H9 (cell line): ENCODE measurements around the gene INTS6L. TPM values are rescaled to one million over a fixed set of nuclear protein-coding genes. Genes with fewer than 3 reads are reported as not detected.
A peak's percentile ranks its signal among the peaks of the same experiment; 100 is the strongest.

Experiments used
- DNase-seq: peaks from one replicate; pipeline ENCODE4 v3.0.0-alpha.2; 2017
- H2AFZ ChIP-seq: one replicate; pipeline ENCODE4 v1.6.1; 2013; ENCODE audit warnings: mild to moderate bottlenecking, low read length, control low read depth, moderate library complexity
- H2AK5ac ChIP-seq: 2 replicates; pipeline ENCODE4 v1.6.1; 2013; ENCODE audit warnings: low read length, control low read depth, mixed read lengths; ENCODE audit not compliant: insufficient read length
- H2BK120ac ChIP-seq: one replicate; pipeline ENCODE4 v1.6.1; 2013; ENCODE audit warnings: low read depth, mild to moderate bottlenecking, low read length, control low read depth, inconsistent platforms; ENCODE audit not compliant: poor library complexity, severe bottlenecking
- H2BK12ac ChIP-seq: 2 replicates; pipeline ENCODE4 v1.6.1; 2013; ENCODE audit warnings: low read length, control low read depth, mixed read lengths, low read depth; ENCODE audit not compliant: insufficient read length
- H2BK15ac ChIP-seq: 2 replicates; pipeline ENCODE4 v1.6.1; 2013; ENCODE audit warnings: low read depth, low read length, control low read depth
- H2BK20ac ChIP-seq: one replicate; pipeline ENCODE4 v1.6.1; 2013; ENCODE audit warnings: low read depth, mild to moderate bottlenecking, low read length, control low read depth, inconsistent platforms; ENCODE audit not compliant: poor library complexity, severe bottlenecking
- H2BK5ac ChIP-seq: 2 replicates; pipeline ENCODE4 v1.6.1; 2013; ENCODE audit warnings: low read length, control low read depth, mixed read lengths; ENCODE audit not compliant: insufficient read length
- H3K14ac ChIP-seq: 2 replicates; pipeline ENCODE4 v1.6.1; 2013; ENCODE audit warnings: low read length, control low read depth; ENCODE audit not compliant: insufficient read depth
- H3K18ac ChIP-seq: 2 replicates; pipeline ENCODE4 v1.6.1; 2013; ENCODE audit warnings: low read depth, mild to moderate bottlenecking, mixed read lengths, low read length, control low read depth; ENCODE audit not compliant: insufficient read length
- H3K23ac ChIP-seq: 2 replicates; pipeline ENCODE4 v1.6.1; 2013; ENCODE audit warnings: low read length, control low read depth, mixed read lengths, low read depth; ENCODE audit not compliant: insufficient read length
- H3K23me2 ChIP-seq: 2 replicates; pipeline ENCODE4 v1.6.1; 2013; ENCODE audit warnings: low read depth, mild to moderate bottlenecking, mixed read lengths, low read length, control low read depth; ENCODE audit not compliant: insufficient read length, poor library complexity, severe bottlenecking
- H3K27ac ChIP-seq: 2 replicates; pipeline ENCODE4 v1.5.1; 2013; ENCODE audit warnings: low read length, control low read depth, mixed read lengths, low read depth; ENCODE audit not compliant: insufficient read length
- H3K27me3 ChIP-seq: 2 replicates; pipeline ENCODE4 v1.6.1; 2013; ENCODE audit warnings: low read length, control low read depth, inconsistent platforms; ENCODE audit not compliant: insufficient read depth
- H3K4ac ChIP-seq: 2 replicates; pipeline ENCODE4 v1.6.1; 2013; ENCODE audit warnings: low read depth, mild to moderate bottlenecking, control low read depth, inconsistent platforms, low read length, moderate library complexity
- H3K4me1 ChIP-seq: 2 replicates; pipeline ENCODE4 v1.6.1; 2013; ENCODE audit warnings: low read length, control low read depth, inconsistent platforms; ENCODE audit not compliant: insufficient read depth
- H3K4me2 ChIP-seq: 2 replicates; pipeline ENCODE4 v1.6.1; 2013; ENCODE audit warnings: low read length, control low read depth, mixed read lengths; ENCODE audit not compliant: insufficient read length, insufficient read depth
- H3K56ac ChIP-seq: 2 replicates; pipeline ENCODE4 v1.6.1; 2013; ENCODE audit warnings: low read depth, mild to moderate bottlenecking, mixed read lengths, low read length, control low read depth; ENCODE audit not compliant: insufficient read length
- H3K79me1 ChIP-seq: 2 replicates; pipeline ENCODE4 v1.6.1; 2013; ENCODE audit warnings: low read depth, mild to moderate bottlenecking, moderate library complexity, low read length, control low read depth, inconsistent platforms; ENCODE audit not compliant: insufficient read depth, poor library complexity, severe bottlenecking
- H3K79me2 ChIP-seq: 2 replicates; pipeline ENCODE4 v1.6.1; 2013; ENCODE audit warnings: low read length, control low read depth, inconsistent platforms; ENCODE audit not compliant: insufficient read depth
- H3K9ac ChIP-seq: 2 replicates; pipeline ENCODE4 v1.6.1; 2013; ENCODE audit warnings: low read length, control low read depth, mixed read lengths; ENCODE audit not compliant: insufficient read length; ENCODE audit errors: extremely low read depth
- H3K9me3 ChIP-seq: one replicate; pipeline ENCODE4 v1.6.1; 2013; ENCODE audit warnings: low read depth, low read length, inconsistent platforms; ENCODE audit not compliant: control insufficient read depth
- H3T11ph ChIP-seq: one replicate; pipeline ENCODE4 v1.6.1; 2013; ENCODE audit warnings: mild to moderate bottlenecking, low read length, control low read depth, inconsistent platforms
- H4K20me1 ChIP-seq: one replicate; pipeline ENCODE4 v1.6.1; 2013; ENCODE audit not compliant: control insufficient read depth, insufficient read length, insufficient read depth
- H4K5ac ChIP-seq: 2 replicates; pipeline ENCODE4 v1.6.1; 2013; ENCODE audit warnings: low read depth, mild to moderate bottlenecking, mixed read lengths, low read length, control low read depth; ENCODE audit not compliant: insufficient read length
- H4K8ac ChIP-seq: replicated peaks from 2 replicates; pipeline ENCODE4 v1.6.1; 2013; ENCODE audit warnings: low read length, control low read depth, mixed read lengths, low read depth; ENCODE audit not compliant: insufficient read length
- H4K91ac ChIP-seq: 2 replicates; pipeline ENCODE4 v1.6.1; 2013; ENCODE audit warnings: low read depth, mild to moderate bottlenecking, moderate library complexity, mixed read lengths, low read length, control low read depth; ENCODE audit not compliant: insufficient read length
- H3K27ac Mint-ChIP-seq, 3 experiments: 2 replicates in 2 of 3; 3 replicates in 1 of 3; pipeline ENCODE4 v1.8.0; 2020 to 2021; ENCODE audit warnings: mixed read lengths in 3 of 3, mild to moderate bottlenecking in 1 of 3, moderate library complexity in 1 of 3
- H3K27me3 Mint-ChIP-seq: 2 replicates; pipeline ENCODE4 v1.8.0; 2021; ENCODE audit warnings: low read depth, mild to moderate bottlenecking, moderate library complexity, mixed read lengths
- H3K36me3 Mint-ChIP-seq, 3 experiments: 2 replicates in 2 of 3; 3 replicates in 1 of 3; pipeline ENCODE4 v1.8.0; 2020 to 2021; ENCODE audit warnings: low read depth in 3 of 3, mixed read lengths in 3 of 3; ENCODE audit not compliant: insufficient read depth in 1 of 3
- H3K4me1 Mint-ChIP-seq, 2 experiments: 2 replicates each; pipeline ENCODE4 v1.8.0; 2020; ENCODE audit warnings: mixed read lengths in 2 of 2
- H3K4me3 Mint-ChIP-seq, 2 experiments: 2 replicates in 1 of 2; 3 replicates in 1 of 2; pipeline ENCODE4 v1.8.0; 2020 to 2021; ENCODE audit warnings: mild to moderate bottlenecking in 2 of 2, mixed read lengths in 2 of 2, moderate library complexity in 1 of 2
- H3K9me3 Mint-ChIP-seq, 2 experiments: 2 replicates in 1 of 2; 3 replicates in 1 of 2; pipeline ENCODE4 v1.8.0; 2020; ENCODE audit warnings: mild to moderate bottlenecking in 2 of 2, mixed read lengths in 2 of 2, moderate library complexity in 1 of 2
- CTCF ChIP-seq: fragments of 200-600 bp; sonication (generic); conservative IDR thresholded peaks from 3 replicates; pipeline ENCODE4 v1.8.0; 2021; ENCODE audit warnings: antibody characterized with exemption, mild to moderate bottlenecking
- WGBS: extraction: QIAGEN DNeasy Blood & Tissue Kit; methylation state at CpG from one replicate; pipeline ENCODE4 v1.1.7; 2013; ENCODE audit warnings: missing lambda C conversion rate, low lambda C conversion rate, mixed read lengths; ENCODE audit not compliant: insufficient read length; ENCODE audit errors: extremely low coverage; 5-methylcytosine and 5-hydroxymethylcytosine counted together
- total RNA-seq: library from RNA; stranded (reverse); gene quantifications from 2 replicates; pipeline ENCODE4 v1.2.1, GENCODE V29; 2021

Gene INTS6L
- total RNA-seq, 1 experiment from 2014 or later, result 7.8 TPM

- no CpG with 5 or more reads among the region's 3 CpGs for WGBS
- H2BK5ac ChIP-seq, result no peak overlapping the region
- H3K27me3 Mint-ChIP-seq, result no peaks in the 10 kb centered on the region
- no peak overlapping the region for H3K9ac ChIP-seq
- H3K18ac ChIP-seq, result no peak overlapping the region
- H4K5ac ChIP-seq, result no peak overlapping the region
- no peak overlapping the region for H3K14ac ChIP-seq
- H3K23me2 ChIP-seq, result no peaks in the 10 kb centered on the region
- H4K20me1 ChIP-seq, result no peaks in the 10 kb centered on the region
- no peak overlapping the region for H2AFZ ChIP-seq
- no peak overlapping the region for H3K4me2 ChIP-seq
- no peak overlapping the region for H4K91ac ChIP-seq
- H3K27me3 ChIP-seq, result no peaks in the 10 kb centered on the region
- no peaks in the 10 kb centered on the region for H3K79me1 ChIP-seq
- no peaks in the 10 kb centered on the region; a peak in 1 of 4 replicates for H3K4me1 Mint-ChIP-seq
- no peak overlapping the region for H3K27ac ChIP-seq
- peaks cover 48 to 63% of the 10 kb centered on the region in 2 experiments for H3K9me3 Mint-ChIP-seq
- H3K56ac ChIP-seq, result no peak overlapping the region
- no peak overlapping the region for H2BK15ac ChIP-seq
- no peak overlapping the region for H4K8ac ChIP-seq
- no peak overlapping the region for H3K4me3 Mint-ChIP-seq
- no peak overlapping the region for H2BK20ac ChIP-seq
- no peak overlapping the region for H2BK120ac ChIP-seq
- no peak overlapping the region for H2BK12ac ChIP-seq
- no peak overlapping the region for H3K27ac Mint-ChIP-seq
- H3K4me1 ChIP-seq, result no peaks in the 10 kb centered on the region
- H3K36me3 Mint-ChIP-seq, result peaks cover 0 to 2% (median 0%) of the 10 kb centered on the region in 3 experiments; a peak in 1 of 7 replicates
- no peak overlapping the region for H3K23ac ChIP-seq
- peak; percentile 65; the same call in 2 of the 3 replicates for TF ChIP-seq CTCF
- peaks cover 33% of the 10 kb centered on the region for H3K9me3 ChIP-seq
- H2AK5ac ChIP-seq, result no peak overlapping the region
- no peak overlapping the region for H3K4ac ChIP-seq
- no peak overlapping the region for H3T11ph ChIP-seq
- DNase-seq, result peak; percentile 58
- H3K79me2 ChIP-seq, result no peaks in the 10 kb centered on the region
Observed at GRCh38 chrX:135477576-135477975, 42.9 kb upstream of the INTS6L start.
